Progenitor cell of endocrine pancreas (in vitro differentiated cells): Measurements from ENCODE around the gene POGK. TPM values are rescaled to one million over a fixed set of nuclear protein-coding genes. Genes with fewer than 3 reads are reported as not detected.

Source experiments
- DNase-seq: peaks from one replicate; pipeline ENCODE4 v3.0.0; 2021; ENCODE audit warnings: low spot score; ENCODE audit not compliant: unreplicated experiment
- H3K27ac Mint-ChIP-seq: 2 replicates; pipeline ENCODE4 v1.8.0; 2021; ENCODE audit warnings: mild to moderate bottlenecking, moderate library complexity, mixed read lengths
- H3K27me3 Mint-ChIP-seq: 2 replicates; pipeline ENCODE4 v1.8.0; 2021; ENCODE audit warnings: mixed read lengths
- H3K36me3 Mint-ChIP-seq: 2 replicates; pipeline ENCODE4 v1.8.0; 2022; ENCODE audit warnings: mixed read lengths; ENCODE audit not compliant: insufficient read depth
- H3K4me1 Mint-ChIP-seq: 2 replicates; pipeline ENCODE4 v1.8.0; 2021; ENCODE audit warnings: low read depth, mixed read lengths
- H3K4me3 Mint-ChIP-seq: 2 replicates; pipeline ENCODE4 v1.8.0; 2021; ENCODE audit warnings: low read depth, mild to moderate bottlenecking, moderate library complexity, mixed read lengths
- H3K9me3 Mint-ChIP-seq: 2 replicates; pipeline ENCODE4 v1.8.0; 2021; ENCODE audit warnings: low read depth, mixed read lengths
- CTCF ChIP-seq: fragments of 200-600 bp; sonication (generic); IDR thresholded peaks from one replicate; pipeline ENCODE4 v1.5.0; 2021; ENCODE audit warnings: antibody characterized with exemption, mild to moderate bottlenecking; ENCODE audit not compliant: unreplicated experiment
- total RNA-seq: library from RNA; stranded (reverse); gene quantifications from 2 replicates; pipeline ENCODE4 v1.2.1, GENCODE V29; 2021

POGK gene
- total RNA-seq, 1 donor from 2014 or later = 49.9 TPM

- Mint-ChIP-seq H3K4me3 (no peak overlapping the region), H3K4me1 (no peaks in the 10 kb centered on the region), H3K27ac (no peak overlapping the region), H3K27me3 (peaks cover 25% of the 10 kb centered on the region), H3K36me3 (no peaks in the 10 kb centered on the region), H3K9me3 (no peaks in the 10 kb centered on the region)
- no peak for TF ChIP-seq CTCF
- DNase-seq = no peak
Measured at GRCh38 chr1:166905136-166905535, 65.9 kb downstream of the POGK start.

GRCh38 chr1:166905900-166906299 is 66.6 kb downstream of the POGK start:
- no peak overlapping the region for H3K4me3 Mint-ChIP-seq
- no peak for DNase-seq
- no peaks in the 10 kb centered on the region for H3K4me1 Mint-ChIP-seq
- H3K27ac Mint-ChIP-seq = no peak overlapping the region
- peaks cover 22% of the 10 kb centered on the region for H3K27me3 Mint-ChIP-seq
- TF ChIP-seq CTCF = no peak
- H3K9me3 Mint-ChIP-seq = peaks cover under 1% of the 10 kb centered on the region
- H3K36me3 Mint-ChIP-seq = no peaks in the 10 kb centered on the region

Other genes with a start within 250 kb of the POGK start
- 18.0 and 21.5 TPM in 2 replicates for gene TADA1, start 36.8 kb downstream of the POGK start, total RNA-seq
- gene ILDR2, start 136.1 kb downstream of the POGK start, total RNA-seq = 1.4 and 1.7 TPM in 2 replicates
- 0.13 TPM in 1 of 2 replicates, not detected in the other for gene MAEL, start 149.8 kb downstream of the POGK start, total RNA-seq